H9 (cell line): Measurements from ENCODE around the gene PRDM5. TPM values are rescaled to one million over a fixed set of nuclear protein-coding genes. Genes with fewer than 3 reads are reported as not detected.

Experiments
- DNase-seq: peaks from one replicate; pipeline ENCODE4 v3.0.0-alpha.2; 2017
- H2AFZ ChIP-seq: one replicate; pipeline ENCODE4 v1.6.1; 2013; ENCODE audit warnings: mild to moderate bottlenecking, low read length, control low read depth, moderate library complexity
- H2AK5ac ChIP-seq: 2 replicates; pipeline ENCODE4 v1.6.1; 2013; ENCODE audit warnings: low read length, control low read depth, mixed read lengths; ENCODE audit not compliant: insufficient read length
- H2BK120ac ChIP-seq: one replicate; pipeline ENCODE4 v1.6.1; 2013; ENCODE audit warnings: low read depth, mild to moderate bottlenecking, low read length, control low read depth, inconsistent platforms; ENCODE audit not compliant: poor library complexity, severe bottlenecking
- H2BK12ac ChIP-seq: 2 replicates; pipeline ENCODE4 v1.6.1; 2013; ENCODE audit warnings: low read length, control low read depth, mixed read lengths, low read depth; ENCODE audit not compliant: insufficient read length
- H2BK15ac ChIP-seq: 2 replicates; pipeline ENCODE4 v1.6.1; 2013; ENCODE audit warnings: low read depth, low read length, control low read depth
- H2BK20ac ChIP-seq: one replicate; pipeline ENCODE4 v1.6.1; 2013; ENCODE audit warnings: low read depth, mild to moderate bottlenecking, low read length, control low read depth, inconsistent platforms; ENCODE audit not compliant: poor library complexity, severe bottlenecking
- H2BK5ac ChIP-seq: 2 replicates; pipeline ENCODE4 v1.6.1; 2013; ENCODE audit warnings: low read length, control low read depth, mixed read lengths; ENCODE audit not compliant: insufficient read length
- H3K14ac ChIP-seq: 2 replicates; pipeline ENCODE4 v1.6.1; 2013; ENCODE audit warnings: low read length, control low read depth; ENCODE audit not compliant: insufficient read depth
- H3K18ac ChIP-seq: 2 replicates; pipeline ENCODE4 v1.6.1; 2013; ENCODE audit warnings: low read depth, mild to moderate bottlenecking, mixed read lengths, low read length, control low read depth; ENCODE audit not compliant: insufficient read length
- H3K23ac ChIP-seq: 2 replicates; pipeline ENCODE4 v1.6.1; 2013; ENCODE audit warnings: low read length, control low read depth, mixed read lengths, low read depth; ENCODE audit not compliant: insufficient read length
- H3K23me2 ChIP-seq: 2 replicates; pipeline ENCODE4 v1.6.1; 2013; ENCODE audit warnings: low read depth, mild to moderate bottlenecking, mixed read lengths, low read length, control low read depth; ENCODE audit not compliant: insufficient read length, poor library complexity, severe bottlenecking
- H3K27ac ChIP-seq: 2 replicates; pipeline ENCODE4 v1.5.1; 2013; ENCODE audit warnings: low read length, control low read depth, mixed read lengths, low read depth; ENCODE audit not compliant: insufficient read length
- H3K27me3 ChIP-seq: 2 replicates; pipeline ENCODE4 v1.6.1; 2013; ENCODE audit warnings: low read length, control low read depth, inconsistent platforms; ENCODE audit not compliant: insufficient read depth
- H3K4ac ChIP-seq: 2 replicates; pipeline ENCODE4 v1.6.1; 2013; ENCODE audit warnings: low read depth, mild to moderate bottlenecking, control low read depth, inconsistent platforms, low read length, moderate library complexity
- H3K4me1 ChIP-seq: 2 replicates; pipeline ENCODE4 v1.6.1; 2013; ENCODE audit warnings: low read length, control low read depth, inconsistent platforms; ENCODE audit not compliant: insufficient read depth
- H3K4me2 ChIP-seq: 2 replicates; pipeline ENCODE4 v1.6.1; 2013; ENCODE audit warnings: low read length, control low read depth, mixed read lengths; ENCODE audit not compliant: insufficient read length, insufficient read depth
- H3K56ac ChIP-seq: 2 replicates; pipeline ENCODE4 v1.6.1; 2013; ENCODE audit warnings: low read depth, mild to moderate bottlenecking, mixed read lengths, low read length, control low read depth; ENCODE audit not compliant: insufficient read length
- H3K79me1 ChIP-seq: 2 replicates; pipeline ENCODE4 v1.6.1; 2013; ENCODE audit warnings: low read depth, mild to moderate bottlenecking, moderate library complexity, low read length, control low read depth, inconsistent platforms; ENCODE audit not compliant: insufficient read depth, poor library complexity, severe bottlenecking
- H3K79me2 ChIP-seq: 2 replicates; pipeline ENCODE4 v1.6.1; 2013; ENCODE audit warnings: low read length, control low read depth, inconsistent platforms; ENCODE audit not compliant: insufficient read depth
- H3K9ac ChIP-seq: 2 replicates; pipeline ENCODE4 v1.6.1; 2013; ENCODE audit warnings: low read length, control low read depth, mixed read lengths; ENCODE audit not compliant: insufficient read length; ENCODE audit errors: extremely low read depth
- H3K9me3 ChIP-seq: one replicate; pipeline ENCODE4 v1.6.1; 2013; ENCODE audit warnings: low read depth, low read length, inconsistent platforms; ENCODE audit not compliant: control insufficient read depth
- H3T11ph ChIP-seq: one replicate; pipeline ENCODE4 v1.6.1; 2013; ENCODE audit warnings: mild to moderate bottlenecking, low read length, control low read depth, inconsistent platforms
- H4K20me1 ChIP-seq: one replicate; pipeline ENCODE4 v1.6.1; 2013; ENCODE audit not compliant: control insufficient read depth, insufficient read length, insufficient read depth
- H4K5ac ChIP-seq: 2 replicates; pipeline ENCODE4 v1.6.1; 2013; ENCODE audit warnings: low read depth, mild to moderate bottlenecking, mixed read lengths, low read length, control low read depth; ENCODE audit not compliant: insufficient read length
- H4K8ac ChIP-seq: replicated peaks from 2 replicates; pipeline ENCODE4 v1.6.1; 2013; ENCODE audit warnings: low read length, control low read depth, mixed read lengths, low read depth; ENCODE audit not compliant: insufficient read length
- H4K91ac ChIP-seq: 2 replicates; pipeline ENCODE4 v1.6.1; 2013; ENCODE audit warnings: low read depth, mild to moderate bottlenecking, moderate library complexity, mixed read lengths, low read length, control low read depth; ENCODE audit not compliant: insufficient read length
- H3K27ac Mint-ChIP-seq, 3 experiments: 2 replicates in 2 of 3; 3 replicates in 1 of 3; pipeline ENCODE4 v1.8.0; 2020 to 2021; ENCODE audit warnings: mixed read lengths in 3 of 3, mild to moderate bottlenecking in 1 of 3, moderate library complexity in 1 of 3
- H3K27me3 Mint-ChIP-seq: 2 replicates; pipeline ENCODE4 v1.8.0; 2021; ENCODE audit warnings: low read depth, mild to moderate bottlenecking, moderate library complexity, mixed read lengths
- H3K36me3 Mint-ChIP-seq, 3 experiments: 2 replicates in 2 of 3; 3 replicates in 1 of 3; pipeline ENCODE4 v1.8.0; 2020 to 2021; ENCODE audit warnings: low read depth in 3 of 3, mixed read lengths in 3 of 3; ENCODE audit not compliant: insufficient read depth in 1 of 3
- H3K4me1 Mint-ChIP-seq, 2 experiments: 2 replicates each; pipeline ENCODE4 v1.8.0; 2020; ENCODE audit warnings: mixed read lengths in 2 of 2
- H3K4me3 Mint-ChIP-seq, 2 experiments: 2 replicates in 1 of 2; 3 replicates in 1 of 2; pipeline ENCODE4 v1.8.0; 2020 to 2021; ENCODE audit warnings: mild to moderate bottlenecking in 2 of 2, mixed read lengths in 2 of 2, moderate library complexity in 1 of 2
- H3K9me3 Mint-ChIP-seq, 2 experiments: 2 replicates in 1 of 2; 3 replicates in 1 of 2; pipeline ENCODE4 v1.8.0; 2020; ENCODE audit warnings: mild to moderate bottlenecking in 2 of 2, mixed read lengths in 2 of 2, moderate library complexity in 1 of 2
- CTCF ChIP-seq: fragments of 200-600 bp; sonication (generic); conservative IDR thresholded peaks from 3 replicates; pipeline ENCODE4 v1.8.0; 2021; ENCODE audit warnings: antibody characterized with exemption, mild to moderate bottlenecking
- WGBS: extraction: QIAGEN DNeasy Blood & Tissue Kit; methylation state at CpG from one replicate; pipeline ENCODE4 v1.1.7; 2013; ENCODE audit warnings: missing lambda C conversion rate, low lambda C conversion rate, mixed read lengths; ENCODE audit not compliant: insufficient read length; ENCODE audit errors: extremely low coverage; 5-methylcytosine and 5-hydroxymethylcytosine counted together
- total RNA-seq: library from RNA; stranded (reverse); gene quantifications from 2 replicates; pipeline ENCODE4 v1.2.1, GENCODE V29; 2021

The PRDM5 gene
- total RNA-seq, 1 experiment from 2014 or later = 21.7 TPM

GRCh38 chr4:120916937-120917336, 5.6 kb downstream of the PRDM5 start:
- no peak overlapping the region for H3K23ac ChIP-seq
- no peak overlapping the region for H2BK5ac ChIP-seq
- no peak overlapping the region; a peak in 1 of 7 replicates for H3K27ac Mint-ChIP-seq
- no peak overlapping the region for H3K18ac ChIP-seq
- no peak overlapping the region for H3T11ph ChIP-seq
- no peak overlapping the region for H3K9ac ChIP-seq
- no peaks in the 10 kb centered on the region for H3K27me3 Mint-ChIP-seq
- WGBS = no CpG with 5 or more reads among the region's 3 CpGs
- no peak overlapping the region for H3K4me2 ChIP-seq
- no peak overlapping the region for H4K5ac ChIP-seq
- H3K4ac ChIP-seq = no peak overlapping the region
- H4K91ac ChIP-seq = no peak overlapping the region
- no peak overlapping the region for H3K27ac ChIP-seq
- H3K4me1 ChIP-seq = no peaks in the 10 kb centered on the region; the same call in 1 of the 2 replicates
- no peak for TF ChIP-seq CTCF
- H2BK12ac ChIP-seq = no peak overlapping the region
- no peak overlapping the region for H2BK20ac ChIP-seq
- DNase-seq = no peak
- no peak overlapping the region for H4K8ac ChIP-seq
- no peak overlapping the region for H2AK5ac ChIP-seq
- H2BK15ac ChIP-seq = no peak overlapping the region
- H3K9me3 Mint-ChIP-seq = no peaks in the 10 kb centered on the region
- no peaks in the 10 kb centered on the region for H3K27me3 ChIP-seq
- no peak overlapping the region for H3K14ac ChIP-seq
- H3K79me1 ChIP-seq = peaks cover 3% of the 10 kb centered on the region
- H3K56ac ChIP-seq = no peak overlapping the region
- peaks cover 43 to 51% of the 10 kb centered on the region in 2 experiments for H3K4me1 Mint-ChIP-seq
- peaks cover 4% of the 10 kb centered on the region; the same call in 1 of the 2 replicates for H3K79me2 ChIP-seq
- peaks cover 0 to 6% (median 0%) of the 10 kb centered on the region in 3 experiments; a peak in 3 of 7 replicates for H3K36me3 Mint-ChIP-seq
- H2BK120ac ChIP-seq = no peak overlapping the region
- H3K9me3 ChIP-seq = no peaks in the 10 kb centered on the region
- no peaks in the 10 kb centered on the region for H4K20me1 ChIP-seq
- H3K23me2 ChIP-seq = peaks cover 4% of the 10 kb centered on the region
- H2AFZ ChIP-seq = no peak overlapping the region
- no peak overlapping the region for H3K4me3 Mint-ChIP-seq
